Measurements from ENCODE around the gene CHST4. TPM values are rescaled to one million over a fixed set of nuclear protein-coding genes. Genes with fewer than 3 reads are reported as not detected.

The CHST4 gene
- total and polyA plus RNA-seq, 2 of the 4 experiments (the other 2 are of a cell fraction), result not detected

DNA sequence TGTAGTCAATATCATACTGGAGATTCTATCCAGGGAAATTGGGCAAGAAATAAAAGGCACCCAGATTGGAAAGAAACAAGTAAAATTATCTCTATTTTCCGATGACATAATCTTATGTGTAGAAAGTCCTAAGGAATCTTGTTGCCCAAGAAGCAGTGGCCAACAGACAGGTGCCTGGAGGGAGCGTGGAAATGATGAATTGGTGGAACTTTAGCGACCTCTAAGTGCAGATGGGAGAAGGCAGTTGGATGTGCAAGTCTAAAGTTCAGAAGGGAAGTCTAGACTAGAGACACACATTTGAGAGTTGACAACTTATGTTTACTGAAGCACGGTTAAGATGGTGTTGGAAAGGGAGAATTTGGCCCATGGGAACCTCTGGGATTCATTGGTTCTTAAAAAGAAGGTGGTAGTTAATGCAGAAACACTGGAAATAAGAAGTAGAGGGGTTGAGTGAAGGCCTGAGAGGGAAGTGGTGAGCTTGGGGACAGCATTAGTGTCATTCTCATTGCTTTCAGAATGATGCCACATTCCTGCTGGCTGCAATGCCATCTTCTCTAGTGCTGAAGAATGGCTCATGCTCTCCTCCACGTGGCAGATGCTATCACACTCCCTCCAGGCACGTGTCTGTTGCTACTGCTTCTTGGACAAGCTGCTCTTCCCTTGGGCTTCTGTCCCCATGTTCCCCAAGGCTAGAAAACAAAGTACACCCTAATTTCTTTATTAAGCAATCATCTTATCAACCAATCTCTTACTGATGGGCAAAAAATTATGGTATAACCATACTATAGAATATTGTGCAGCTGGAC is 26.7 kb downstream of the CHST4 start (continued):
- TF ChIP-seq MXI1 (IDR thresholded peaks at IDR 0.05; ENCODE audit: borderline replicate concordance, low read depth, low read length), result no peak

DNA sequence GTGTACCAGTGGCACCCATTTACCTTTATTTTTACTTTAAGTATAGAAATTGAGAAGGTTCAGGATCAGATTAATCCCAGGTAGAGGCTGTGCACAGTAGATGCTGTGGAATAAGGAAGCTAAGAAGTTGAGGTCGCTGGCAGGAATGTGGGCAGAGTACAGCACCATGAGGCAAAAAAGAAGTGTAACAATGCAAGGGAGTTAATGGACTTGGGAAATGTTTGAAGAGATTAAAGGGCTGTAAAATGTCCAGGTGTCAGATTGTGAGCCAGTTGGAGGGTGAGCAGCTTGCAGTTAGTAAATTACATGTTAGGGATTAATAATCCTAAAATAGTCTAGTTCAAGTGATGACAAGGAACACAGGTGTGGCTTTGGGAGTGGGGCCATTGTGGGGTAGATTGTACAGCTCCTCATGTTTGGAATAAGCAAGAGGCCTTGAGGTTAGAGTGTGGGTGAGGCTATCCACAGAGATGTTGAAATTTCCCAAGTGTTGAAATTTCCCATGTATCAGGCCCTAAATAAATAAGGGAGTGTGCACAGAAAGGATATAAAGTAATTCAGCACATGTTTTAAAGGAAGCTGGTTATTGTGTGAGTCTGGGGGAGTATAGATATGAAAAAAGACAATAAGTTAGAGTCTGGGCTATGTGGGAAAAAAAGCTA is 29.1 kb downstream of the CHST4 start:
- intact Hi-C loops (cut with micrococcal nuclease), result no loop called here
- 50% methylated on average over 1 of the region's 1 CpG; no CpG with 5 or more reads in 1 of the 2 experiments for WGBS, 2 experiments (ENCODE audit: extremely low coverage in 2 of 2, insufficient read length in 1 of 2)
- dilution Hi-C loops (cut with HindIII; ENCODE audit: low sequenced_read_pairs, unreplicated experiment), result no loop called here
- no peak overlapping the region for H4K8ac ChIP-seq (ENCODE audit: low read depth in 2 of 2, low read length in 2 of 2)
- no peak overlapping the region for H3K23ac ChIP-seq (ENCODE audit: low read depth, low read length)
- H3K14ac ChIP-seq (replicated peaks; ENCODE audit: low read depth, low read length), result no peak overlapping the region
- BruUV-seq (replicated peaks), result no TSS peak
- no peak overlapping the region for H2BK120ac ChIP-seq (ENCODE audit: low read depth, low read length)
- H2AK9ac ChIP-seq (replicated peaks; ENCODE audit: low read depth, low read length, poor library complexity), result no peak overlapping the region
- no peak overlapping the region for H2AK5ac ChIP-seq (ENCODE audit: low read depth, low read length)
- no peaks in the 10 kb centered on the region for H3K79me1 ChIP-seq (ENCODE audit: low read depth in 1 of 2, low read length in 2 of 2)
- no peaks in the 10 kb centered on the region for H3K4me1 ChIP-seq (ENCODE audit: control insufficient read depth, insufficient read depth, low read length)
- no peak overlapping the region for H3K4me3 ChIP-seq (ENCODE audit: insufficient read depth, low read depth, low read length)
- H3K27ac ChIP-seq (ENCODE audit: insufficient read depth, low read length), result no peak overlapping the region
- ChIA-PET CTCF (interaction anchor here (0.8 kb wide), 1 partner anchor 55 kb away, joined by 3 read pairs; no protein-coding TSS in a partner anchor), POLR2A (ENCODE audit: unreplicated experiment) (no interaction called here)
- no peak overlapping the region for H3K4me2 ChIP-seq (ENCODE audit: low read depth, low read length)
- H3K56ac ChIP-seq (ENCODE audit: extremely low read depth, insufficient read depth, low read length), result no peak overlapping the region
- DNase-seq (no peak), ATAC-seq (ENCODE audit: low read depth) (no peak)
- no peaks in the 10 kb centered on the region for H3K9me1 ChIP-seq (ENCODE audit: insufficient read depth, low read length)
- no peaks in the 10 kb centered on the region for H3K9me3 ChIP-seq (ENCODE audit: control insufficient read depth, insufficient read depth, low read length)
- no peak overlapping the region for H4K5ac ChIP-seq (ENCODE audit: low read depth, low read length)
- H3K27me3 ChIP-seq (ENCODE audit: control insufficient read depth, insufficient read depth, low read length), result no peaks in the 10 kb centered on the region; the same call in 1 of the 2 replicates
- no peak overlapping the region for H4K91ac ChIP-seq (ENCODE audit: insufficient read depth, low read depth, low read length)
- H3K18ac ChIP-seq (ENCODE audit: low read depth, low read length), result no peak overlapping the region
- no peak overlapping the region for H2AFZ ChIP-seq (replicated peaks; ENCODE audit: low read length, poor library complexity)
- H4K20me1 ChIP-seq (ENCODE audit: insufficient read depth, low read length), result no peaks in the 10 kb centered on the region
- no peak overlapping the region for H3K9ac ChIP-seq (ENCODE audit: low read depth, low read length)
- in situ Hi-C loops (cut with MboI; ENCODE audit: low sequenced_read_pairs), result no loop called here
- no peak overlapping the region for H2BK20ac ChIP-seq (ENCODE audit: low read depth, low read length)
- no peaks in the 10 kb centered on the region for H3K36me3 ChIP-seq (ENCODE audit: control insufficient read depth, insufficient read depth, low read length)
- no peak overlapping the region for H3K4ac ChIP-seq (ENCODE audit: low read depth, low read length)
- H2BK5ac ChIP-seq (ENCODE audit: low read depth, low read length, poor library complexity, severe bottlenecking), result no peak overlapping the region
- H2BK15ac ChIP-seq (ENCODE audit: low read depth, low read length), result no peak overlapping the region
- TF ChIP-seq SMC3 (IDR thresholded peaks at IDR 0.05; ENCODE audit: low read depth, low read length), result no peak
- no peak for TF ChIP-seq MAFK (IDR thresholded peaks at IDR 0.05; ENCODE audit: low read depth, low read length)
- TF ChIP-seq, protein P1, sequence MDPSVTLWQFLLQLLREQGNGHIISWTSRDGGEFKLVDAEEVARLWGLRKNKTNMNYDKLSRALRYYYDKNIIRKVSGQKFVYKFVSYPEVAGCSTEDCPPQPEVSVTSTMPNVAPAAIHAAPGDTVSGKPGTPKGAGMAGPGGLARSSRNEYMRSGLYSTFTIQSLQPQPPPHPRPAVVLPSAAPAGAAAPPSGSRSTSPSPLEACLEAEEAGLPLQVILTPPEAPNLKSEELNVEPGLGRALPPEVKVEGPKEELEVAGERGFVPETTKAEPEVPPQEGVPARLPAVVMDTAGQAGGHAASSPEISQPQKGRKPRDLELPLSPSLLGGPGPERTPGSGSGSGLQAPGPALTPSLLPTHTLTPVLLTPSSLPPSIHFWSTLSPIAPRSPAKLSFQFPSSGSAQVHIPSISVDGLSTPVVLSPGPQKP (IDR thresholded peaks at IDR 0.05; ENCODE audit: borderline replicate concordance, low read depth, low read length), result no peak
- TF ChIP-seq RFX5 (IDR thresholded peaks at IDR 0.05; ENCODE audit: low read depth, low read length), result no peak
- TF ChIP-seq, protein P2, sequence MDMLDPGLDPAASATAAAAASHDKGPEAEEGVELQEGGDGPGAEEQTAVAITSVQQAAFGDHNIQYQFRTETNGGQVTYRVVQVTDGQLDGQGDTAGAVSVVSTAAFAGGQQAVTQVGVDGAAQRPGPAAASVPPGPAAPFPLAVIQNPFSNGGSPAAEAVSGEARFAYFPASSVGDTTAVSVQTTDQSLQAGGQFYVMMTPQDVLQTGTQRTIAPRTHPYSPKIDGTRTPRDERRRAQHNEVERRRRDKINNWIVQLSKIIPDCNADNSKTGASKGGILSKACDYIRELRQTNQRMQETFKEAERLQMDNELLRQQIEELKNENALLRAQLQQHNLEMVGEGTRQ (IDR thresholded peaks at IDR 0.05; ENCODE audit: low read depth, low read length), result no peak
- TF ChIP-seq CEBPB (IDR thresholded peaks at IDR 0.05; ENCODE audit: low read depth, low read length), result no peak
- no peak for TF ChIP-seq RCOR1 (IDR thresholded peaks at IDR 0.05; ENCODE audit: insufficient replicate concordance, low read length)
- no peak for TF ChIP-seq BHLHE40 (IDR thresholded peaks at IDR 0.05; ENCODE audit: low read depth, low read length)
- TF ChIP-seq CHD1 (IDR thresholded peaks at IDR 0.05; ENCODE audit: low read depth, low read length), result no peak
- no peak for TF ChIP-seq RAD21 (IDR thresholded peaks at IDR 0.05; ENCODE audit: low read length)
- TF ChIP-seq FOS (IDR thresholded peaks at IDR 0.05; ENCODE audit: low read depth, low read length), result no peak
- no peak for TF ChIP-seq MAZ (IDR thresholded peaks at IDR 0.05; ENCODE audit: borderline replicate concordance, low read depth, low read length)
- TF ChIP-seq MXI1 (IDR thresholded peaks at IDR 0.05; ENCODE audit: borderline replicate concordance, low read depth, low read length), result no peak

Data from IMR-90 (cell line).